ENCODE results near the gene TMEM39B.
"Not testable (repeated sequence)": the region's sequence is repeated elsewhere in the genome, so short reads cannot be mapped to it uniquely, and the experiment has no call there.

TMEM39B gene

GRCh38 chr1:32071758-32072621 lies 749 bp upstream of the TMEM39B start:
- DNase-seq: peak; percentile 51

GRCh38 chr1:32073299-32074229 lies 825 bp downstream of the TMEM39B start:
- DNase-seq: peak; percentile 56

- DNase-seq: no peak
Measured at GRCh38 chr1:32074841-32075240, 2.1 kb downstream of the TMEM39B start.

- no peak for DNase-seq
Measured at GRCh38 chr1:32077451-32077850, 4.7 kb downstream of the TMEM39B start.

- no peak for DNase-seq
Measured at GRCh38 chr1:32082022-32082421, 9.3 kb downstream of the TMEM39B start.

- not testable (repeated sequence) for DNase-seq
Measured at GRCh38 chr1:32086381-32086780, 13.6 kb downstream of the TMEM39B start.

- DNase-seq: no peak
Measured at GRCh38 chr1:32091176-32091575, 18.4 kb downstream of the TMEM39B start.

- DNase-seq: no peak
Measured at GRCh38 chr1:32091591-32091990, 18.9 kb downstream of the TMEM39B start.

GRCh38 chr1:32094746-32095521 lies 22.2 kb downstream of the TMEM39B start:
- DNase-seq: no peak

- DNase-seq: no peak
Measured at GRCh38 chr1:32099426-32099825, 26.7 kb downstream of the TMEM39B start.

GRCh38 chr1:32100359-32100758 lies 27.6 kb downstream of the TMEM39B start:
- DNase-seq: no peak

- DNase-seq: no peak
Measured at GRCh38 chr1:32100807-32101708, 28.3 kb downstream of the TMEM39B start.

GRCh38 chr1:32104127-32104526 lies 31.4 kb downstream of the TMEM39B start:
- DNase-seq: no peak

GRCh38 chr1:32105338-32105737 lies 32.6 kb downstream of the TMEM39B start:
- DNase-seq: no peak

- DNase-seq: no peak
Measured at GRCh38 chr1:32106663-32107275, 34.0 kb downstream of the TMEM39B start.

- DNase-seq: peak; percentile 84
Measured at GRCh38 chr1:32107742-32108661, 35.3 kb downstream of the TMEM39B start, which contains the start of gene KPNA6. Gene KPNA6 (plus strand): TSS chr1:32108056. CDS start chr1:32108131, 75 bp downstream.

GRCh38 chr1:32111040-32111623 lies 38.4 kb downstream of the TMEM39B start:
- no peak for DNase-seq

GRCh38 chr1:32111789-32112188 lies 39.0 kb downstream of the TMEM39B start:
- no peak for DNase-seq

- no peak for DNase-seq
Measured at GRCh38 chr1:32112806-32113375, 40.2 kb downstream of the TMEM39B start.

All from NCI-H1417 treated with DMSO at 0.1 percent for 48 hours (cell line).